Adrenal gland (tissue), 5 donors: ENCODE measurements around the gene DOCK4.

Experiments used
- CTCF ChIP-seq, 6 experiments: fragments of 450-650 bp in 4 of 6; fragments of 200-600 bp in 2 of 6; sonication (generic) in 1 of 6; IDR thresholded peaks; 1 replicate in 5 of 6; 2 replicates in 1 of 6; pipeline versions ENCODE4 v1.5.1 to v1.8.0; 2016 to 2021; ENCODE audit warnings: antibody characterized with exemption in 6 of 6, mild to moderate bottlenecking in 2 of 6, moderate library complexity in 1 of 6
- POLR2A ChIP-seq, 2 donors: fragments of 450-650 bp; IDR thresholded peaks; one replicate each; pipeline ENCODE4 v1.6.1; 2017; ENCODE audit warnings: antibody characterized with exemption in 2 of 2, mild to moderate bottlenecking in 2 of 2, moderate library complexity in 1 of 2
- donor health status: DM: no; HTN: no; CAD: no.

GRCh38 chr7:111841596-111842205, 364.5 kb downstream of the DOCK4 start:
- TF ChIP-seq POLR2A (IDR thresholded peaks at IDR 0.05) = no peak
- TF ChIP-seq CTCF (IDR thresholded peaks at IDR 0.05) = no peak
